ENCODE results near the gene CANT1. TPM values are rescaled to one million over a fixed set of nuclear protein-coding genes. Genes with fewer than 3 reads are reported as not detected.

Gene CANT1
- total RNA-seq, 4 donors from 2014 or later = 18.1 to 39.4 (median 28.4) TPM

DNA sequence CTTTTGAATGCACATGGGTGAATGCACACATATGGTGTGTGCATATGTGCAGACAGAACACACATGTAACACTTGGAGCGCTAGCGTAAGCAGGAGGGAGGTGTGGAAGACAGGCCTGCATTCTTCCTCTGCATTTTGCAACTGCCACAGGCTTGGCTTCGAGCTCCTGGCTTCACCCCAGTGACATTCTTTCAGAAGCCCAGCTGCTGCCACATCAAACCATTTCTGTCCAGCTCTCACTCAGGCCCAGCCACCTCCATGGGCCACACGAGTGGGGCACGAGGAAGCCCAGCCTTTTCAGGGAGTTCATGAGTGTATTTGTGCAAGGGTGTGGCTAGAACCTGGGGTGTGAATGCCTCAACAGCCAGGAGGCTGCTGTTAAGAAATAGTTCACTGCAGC lies 48.6 kb downstream of the CANT1 start:
- TF ChIP-seq, protein P1, sequence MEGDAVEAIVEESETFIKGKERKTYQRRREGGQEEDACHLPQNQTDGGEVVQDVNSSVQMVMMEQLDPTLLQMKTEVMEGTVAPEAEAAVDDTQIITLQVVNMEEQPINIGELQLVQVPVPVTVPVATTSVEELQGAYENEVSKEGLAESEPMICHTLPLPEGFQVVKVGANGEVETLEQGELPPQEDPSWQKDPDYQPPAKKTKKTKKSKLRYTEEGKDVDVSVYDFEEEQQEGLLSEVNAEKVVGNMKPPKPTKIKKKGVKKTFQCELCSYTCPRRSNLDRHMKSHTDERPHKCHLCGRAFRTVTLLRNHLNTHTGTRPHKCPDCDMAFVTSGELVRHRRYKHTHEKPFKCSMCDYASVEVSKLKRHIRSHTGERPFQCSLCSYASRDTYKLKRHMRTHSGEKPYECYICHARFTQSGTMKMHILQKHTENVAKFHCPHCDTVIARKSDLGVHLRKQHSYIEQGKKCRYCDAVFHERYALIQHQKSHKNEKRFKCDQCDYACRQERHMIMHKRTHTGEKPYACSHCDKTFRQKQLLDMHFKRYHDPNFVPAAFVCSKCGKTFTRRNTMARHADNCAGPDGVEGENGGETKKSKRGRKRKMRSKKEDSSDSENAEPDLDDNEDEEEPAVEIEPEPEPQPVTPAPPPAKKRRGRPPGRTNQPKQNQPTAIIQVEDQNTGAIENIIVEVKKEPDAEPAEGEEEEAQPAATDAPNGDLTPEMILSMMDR (IDR thresholded peaks at IDR 0.05) = no peak
- TF ChIP-seq POLR2A (IDR thresholded peaks at IDR 0.05) = no peak
- intact Hi-C loops (cut with DNase I; ENCODE audit: low total_unique reads) = no loop called here
- DNase-seq (ENCODE audit: low spot score in 2 of 2) = no peak

DNA sequence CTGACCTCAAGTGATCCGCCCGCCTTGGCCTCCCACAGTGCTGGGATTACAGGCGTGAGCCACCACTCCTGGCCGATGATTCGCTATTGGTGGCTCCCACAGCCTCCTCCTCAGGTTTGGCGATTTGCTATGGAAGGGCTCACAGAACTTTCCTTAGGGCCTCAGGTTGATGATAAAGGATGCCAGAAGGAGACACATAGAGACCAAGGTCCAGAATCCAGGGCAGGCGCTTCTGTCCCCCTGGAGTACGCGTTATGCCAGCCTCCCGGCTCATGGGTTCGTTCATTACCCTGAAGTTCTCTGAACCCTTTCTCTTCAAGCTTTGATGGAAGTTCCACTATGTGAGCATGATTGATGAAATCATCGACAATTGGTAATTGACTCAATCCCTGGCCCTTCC lies 49.8 kb downstream of the CANT1 start:
- WGBS, 2 donors = 93 to 99% methylated on average over 12 of the region's 12 CpGs
- intact Hi-C loops (cut with DNase I; ENCODE audit: low total_unique reads) = no loop called here
- no peak for DNase-seq (ENCODE audit: low spot score in 2 of 2)
- no peak overlapping the region for H3K4me3 ChIP-seq (ENCODE audit: low read depth, poor library complexity, severe bottlenecking)
- no peak for TF ChIP-seq POLR2A (IDR thresholded peaks at IDR 0.05)
- TF ChIP-seq, protein P1 (IDR thresholded peaks at IDR 0.05) = no peak

More for the DNA sequence above, 48.6 kb downstream of the CANT1 start:
- H3K4me3 ChIP-seq (ENCODE audit: low read depth, poor library complexity, severe bottlenecking) = no peak overlapping the region
- whole genome bisulfite sequencing, 2 donors = 33 to 48% methylated on average over 5 of the region's 5 CpGs

DNA sequence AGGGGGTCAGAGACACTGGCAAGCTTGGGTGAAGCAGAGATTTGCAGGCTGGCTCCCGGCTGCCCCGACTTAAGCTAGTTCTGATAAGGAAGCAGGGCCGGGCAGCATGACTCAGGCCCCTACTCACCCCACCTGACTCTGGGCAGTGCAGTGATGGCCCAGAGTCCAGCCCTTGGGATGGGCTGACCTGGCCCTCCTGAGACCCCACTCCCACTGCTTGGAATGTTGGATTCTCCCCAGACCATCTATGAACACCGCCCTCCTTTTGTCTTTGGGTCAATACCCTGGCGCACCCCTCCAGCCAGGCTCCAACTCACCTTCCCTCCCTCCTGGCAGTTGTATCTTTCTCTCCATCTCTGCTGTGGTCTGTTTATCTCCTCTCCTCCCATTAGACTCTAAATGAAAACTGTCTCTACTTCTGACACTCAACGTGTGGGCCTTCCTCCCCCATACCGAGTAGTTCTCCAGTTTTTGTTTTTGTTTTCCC lies 50.9 kb downstream of the CANT1 start:
- intact Hi-C loops (cut with DNase I; ENCODE audit: low total_unique reads) = no loop called here
- no peak for DNase-seq (ENCODE audit: low spot score in 2 of 2)
- TF ChIP-seq, protein P1 (IDR thresholded peaks at IDR 0.05) = no peak
- TF ChIP-seq POLR2A (IDR thresholded peaks at IDR 0.05) = no peak
- 85 to 93% methylated on average over 7 of the region's 7 CpGs for WGBS, 2 donors
- no peak overlapping the region for H3K4me3 ChIP-seq (ENCODE audit: low read depth, poor library complexity, severe bottlenecking)

DNA sequence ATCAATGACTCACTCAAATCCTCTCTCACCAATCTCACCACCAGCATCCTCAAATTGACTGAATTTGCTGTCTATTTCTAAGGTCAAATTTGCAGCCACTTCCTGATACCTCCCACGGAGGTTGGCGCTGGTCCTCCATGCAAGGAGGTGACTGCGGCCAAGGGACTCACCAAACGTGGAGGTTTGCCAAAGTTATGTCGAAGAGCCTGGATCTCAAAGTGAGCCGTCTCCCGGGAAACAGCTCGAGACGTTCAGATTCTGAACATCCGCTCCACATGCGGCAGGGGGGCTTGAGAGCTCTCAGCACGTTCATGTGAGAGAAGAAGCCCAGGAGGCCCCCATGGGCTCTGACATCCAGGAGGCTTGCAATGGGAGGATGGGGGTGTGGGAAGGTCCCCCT lies 52.4 kb downstream of the CANT1 start:
- WGBS, 2 donors = 48 to 61% methylated on average over 12 of the region's 12 CpGs
- no peak for DNase-seq (ENCODE audit: low spot score in 2 of 2)
- H3K4me3 ChIP-seq (ENCODE audit: low read depth, poor library complexity, severe bottlenecking) = no peak overlapping the region
- intact Hi-C loops (cut with DNase I; ENCODE audit: low total_unique reads) = no loop called here
- no peak for TF ChIP-seq POLR2A (IDR thresholded peaks at IDR 0.05)
- TF ChIP-seq, protein P1 (IDR thresholded peaks at IDR 0.05) = no peak

DNA sequence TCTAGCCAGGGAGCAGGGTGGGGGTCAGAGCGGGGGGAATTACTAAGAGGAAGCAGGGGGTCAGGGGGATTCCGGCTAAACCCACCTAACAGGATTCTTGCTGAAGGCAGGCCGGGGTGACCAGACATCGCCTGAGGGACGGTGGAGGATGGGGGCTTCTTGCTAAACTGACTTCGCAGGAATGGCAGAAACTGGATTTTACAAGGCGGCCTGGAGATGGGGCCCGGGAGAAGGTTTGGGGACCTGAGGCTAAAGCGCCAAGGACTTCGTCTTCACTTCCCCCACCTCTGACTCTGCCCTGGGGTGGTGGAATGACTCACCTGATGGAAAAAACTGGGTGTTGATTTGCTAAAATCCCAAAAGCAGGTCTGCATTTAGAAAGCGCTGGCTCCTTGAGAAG lies 53.3 kb downstream of the CANT1 start:
- DNase-seq (ENCODE audit: low spot score in 2 of 2) = no peak
- H3K4me3 ChIP-seq (ENCODE audit: low read depth, poor library complexity, severe bottlenecking) = no peak overlapping the region
- intact Hi-C loops (cut with DNase I; ENCODE audit: low total_unique reads) = no loop called here
- WGBS, 2 donors = 62 to 73% methylated on average over 11 of the region's 11 CpGs
- TF ChIP-seq, protein P1 (IDR thresholded peaks at IDR 0.05) = no peak
- no peak for TF ChIP-seq POLR2A (IDR thresholded peaks at IDR 0.05)

DNA sequence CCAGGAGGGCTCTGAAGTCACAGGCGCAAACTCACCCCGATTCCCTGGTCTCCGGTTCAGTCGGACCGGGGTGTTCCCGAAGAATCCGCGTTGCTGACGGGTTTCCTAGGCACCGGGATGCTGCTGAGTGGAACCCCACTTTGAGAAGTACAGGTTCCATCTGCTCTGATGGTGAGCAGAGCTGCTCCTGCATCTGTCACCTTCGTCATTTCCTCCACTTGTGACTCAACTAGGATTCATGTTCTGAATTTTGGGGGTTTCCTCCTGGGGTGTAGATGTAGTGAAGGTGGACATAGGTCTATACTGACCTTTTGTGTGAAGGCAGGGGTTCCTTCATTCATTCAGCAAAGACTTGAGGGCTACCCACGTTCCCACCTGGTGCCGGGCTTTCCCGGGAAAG lies 54.9 kb downstream of the CANT1 start:
- no peak for DNase-seq (ENCODE audit: low spot score in 2 of 2)
- TF ChIP-seq, protein P1 (IDR thresholded peaks at IDR 0.05) = no peak
- TF ChIP-seq POLR2A (IDR thresholded peaks at IDR 0.05) = no peak
- H3K4me3 ChIP-seq (ENCODE audit: low read depth, poor library complexity, severe bottlenecking) = no peak overlapping the region
- intact Hi-C loops (cut with DNase I; ENCODE audit: low total_unique reads) = no loop called here
- WGBS, 2 donors = 82 to 90% methylated on average over 14 of the region's 14 CpGs
